PC-9 (cell line): Measurements from ENCODE around the gene CADM1.

Experiments used
- EZH2 ChIP-seq: fragments of 200-600 bp; sonication (generic); IDR thresholded peaks from 2 replicates; pipeline ENCODE4 v1.8.0; 2017; ENCODE audit warnings: antibody characterized with exemption, low read depth
- TF ChIP-seq, protein P1 (sequence below): fragments of 200-600 bp; sonication (generic); conservative IDR thresholded peaks from 2 replicates; pipeline ENCODE4 v1.6.1; 2017; ENCODE audit warnings: mixed run types, antibody characterized with exemption, mild to moderate bottlenecking, moderate library complexity

- TF ChIP-seq, protein P1, sequence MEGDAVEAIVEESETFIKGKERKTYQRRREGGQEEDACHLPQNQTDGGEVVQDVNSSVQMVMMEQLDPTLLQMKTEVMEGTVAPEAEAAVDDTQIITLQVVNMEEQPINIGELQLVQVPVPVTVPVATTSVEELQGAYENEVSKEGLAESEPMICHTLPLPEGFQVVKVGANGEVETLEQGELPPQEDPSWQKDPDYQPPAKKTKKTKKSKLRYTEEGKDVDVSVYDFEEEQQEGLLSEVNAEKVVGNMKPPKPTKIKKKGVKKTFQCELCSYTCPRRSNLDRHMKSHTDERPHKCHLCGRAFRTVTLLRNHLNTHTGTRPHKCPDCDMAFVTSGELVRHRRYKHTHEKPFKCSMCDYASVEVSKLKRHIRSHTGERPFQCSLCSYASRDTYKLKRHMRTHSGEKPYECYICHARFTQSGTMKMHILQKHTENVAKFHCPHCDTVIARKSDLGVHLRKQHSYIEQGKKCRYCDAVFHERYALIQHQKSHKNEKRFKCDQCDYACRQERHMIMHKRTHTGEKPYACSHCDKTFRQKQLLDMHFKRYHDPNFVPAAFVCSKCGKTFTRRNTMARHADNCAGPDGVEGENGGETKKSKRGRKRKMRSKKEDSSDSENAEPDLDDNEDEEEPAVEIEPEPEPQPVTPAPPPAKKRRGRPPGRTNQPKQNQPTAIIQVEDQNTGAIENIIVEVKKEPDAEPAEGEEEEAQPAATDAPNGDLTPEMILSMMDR, result no peak
- no peak for TF ChIP-seq EZH2
These were observed 40.6 kb downstream of the CADM1 start for GRCh38 chr11:115463606-115464005.
